Skin of body (tissue), 2 donors: Measurements from ENCODE around the gene SLC35E1. TPM values are rescaled to one million over a fixed set of nuclear protein-coding genes. Genes with fewer than 3 reads are reported as not detected.

Experiments used
- DNase-seq: peaks from one replicate; lab custom pipeline; 2025; lab: John Stamatoyannopoulos, UW
- total RNA-seq: library from RNA; depleted of rRNA; stranded (reverse); fragments of >200 nt; gene quantifications from one replicate; pipeline ENCODE4 v1.2.3, GENCODE V29; 2014

SLC35E1 gene
- total RNA-seq, 1 donor from 2014 or later = 18.2 TPM

GRCh38 chr19:16598848-16599247 lies 26.6 kb upstream of the SLC35E1 start:
- DNase-seq = no peak

GRCh38 chr19:16596399-16596798 lies 24.2 kb upstream of the SLC35E1 start:
- no peak for DNase-seq

- DNase-seq = no peak
Measured at GRCh38 chr19:16595097-16595496, 22.9 kb upstream of the SLC35E1 start.

- no peak for DNase-seq
Measured at GRCh38 chr19:16594681-16595091, 22.5 kb upstream of the SLC35E1 start.

GRCh38 chr19:16594131-16594586 lies 21.9 kb upstream of the SLC35E1 start:
- no peak for DNase-seq

- no peak for DNase-seq
Measured at GRCh38 chr19:16593181-16593580, 21.0 kb upstream of the SLC35E1 start.

- no peak for DNase-seq
Measured at GRCh38 chr19:16591803-16592556, 19.8 kb upstream of the SLC35E1 start.

- DNase-seq = no peak
Measured at GRCh38 chr19:16590876-16591802, 18.9 kb upstream of the SLC35E1 start.

- DNase-seq = no peak
Measured at GRCh38 chr19:16589917-16590316, 17.7 kb upstream of the SLC35E1 start.

GRCh38 chr19:16588824-16589577 lies 16.8 kb upstream of the SLC35E1 start:
- no peak for DNase-seq

- no peak for DNase-seq
Measured at GRCh38 chr19:16587833-16588823, 15.9 kb upstream of the SLC35E1 start.

GRCh38 chr19:16586991-16587832 lies 15.0 kb upstream of the SLC35E1 start:
- DNase-seq = peak; percentile 14

- DNase-seq = no peak
Measured at GRCh38 chr19:16586477-16586871, 14.3 kb upstream of the SLC35E1 start.

- DNase-seq = no peak
Measured at GRCh38 chr19:16585808-16586476, 13.7 kb upstream of the SLC35E1 start.

GRCh38 chr19:16585094-16585801 lies 13.0 kb upstream of the SLC35E1 start:
- DNase-seq = no peak

- DNase-seq = peak; percentile 58
Measured at GRCh38 chr19:16584248-16585093, 12.3 kb upstream of the SLC35E1 start.
